Ascending aorta (tissue), 2 donors: ENCODE results near the gene EFCAB7. TPM values are rescaled to one million over a fixed set of nuclear protein-coding genes. Genes with fewer than 3 reads are reported as not detected.

Experiments
- DNase-seq, 2 donors: peaks; one replicate each; pipeline ENCODE4 v3.0.0-alpha.2; 2019; ENCODE audit warnings: low spot score in 2 of 2
- H3K27ac ChIP-seq, 2 donors: fragments of 200-600 bp; sonication (generic); one replicate each; pipeline ENCODE4 v1.5.1; 2016 to 2017; ENCODE audit warnings: mild to moderate bottlenecking in 1 of 2
- H3K27me3 ChIP-seq: fragments of 200-600 bp; sonication (generic); one replicate; pipeline ENCODE4 v1.5.1; 2017
- H3K36me3 ChIP-seq, 2 donors: fragments of 200-600 bp; sonication (generic); one replicate each; pipeline ENCODE4 v1.5.1; 2016
- H3K4me1 ChIP-seq, 2 donors: fragments of 200-600 bp; sonication (generic); one replicate each; pipeline ENCODE4 v1.5.1; 2016 to 2017; ENCODE audit warnings: mild to moderate bottlenecking in 1 of 2
- H3K4me3 ChIP-seq, 2 donors: fragments of 200-600 bp; sonication (generic); one replicate each; pipeline ENCODE4 v1.5.1; 2016 to 2017; ENCODE audit warnings: mild to moderate bottlenecking in 1 of 2
- H3K9me3 ChIP-seq, 2 donors: fragments of 200-600 bp; sonication (generic); one replicate each; pipeline ENCODE4 v1.5.1; 2016
- intact Hi-C: fragments of 100-400 bp; cut with DNase I; formaldehyde crosslinking; loops from one replicate; pipeline ENCODE4 v1.15.1; 2023
- total RNA-seq: library from RNA; depleted of rRNA; stranded (reverse); fragments of >200 nt; gene quantifications from one replicate; pipeline ENCODE4 v1.1.0, GENCODE V29; 2016
- TF ChIP-seq, protein P1 (sequence below), 3 experiments: fragments of 200-600 bp in 2 of 3; fragments of 450-650 bp in 1 of 3; sonication (generic) in 2 of 3; IDR thresholded peaks; one replicate each; pipeline ENCODE4 v1.5.1; 2016 to 2019; ENCODE audit warnings: antibody characterized with exemption in 3 of 3, mild to moderate bottlenecking in 1 of 3, moderate library complexity in 1 of 3

Gene EFCAB7
- total RNA-seq, 1 donor from 2014 or later, result 0.32 TPM

DNA sequence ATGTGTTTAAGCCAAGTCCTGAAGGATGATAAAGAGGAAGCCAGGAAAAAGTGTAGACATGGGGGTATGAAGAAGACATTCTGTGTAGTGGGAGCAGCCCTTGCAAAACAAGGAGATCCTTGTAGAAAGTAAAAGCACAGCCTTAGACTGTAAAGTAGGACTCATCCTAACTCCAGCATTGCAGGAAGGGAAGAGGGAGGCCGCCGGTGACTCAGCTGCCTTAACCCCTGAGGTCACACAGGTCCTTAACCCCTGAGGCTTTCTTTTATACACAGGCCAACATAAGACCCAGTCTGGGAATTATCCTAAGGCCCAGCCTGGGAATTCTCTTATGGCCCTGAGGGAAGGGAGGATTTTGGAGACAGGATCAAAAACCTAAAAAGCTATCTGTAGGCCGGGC, 87.9 kb downstream of the EFCAB7 start:
- Histone ChIP-seq H3K4me1 (peaks cover 0 to 10% of the 10 kb centered on the region in 2 donors), H3K9me3 (no peaks in the 10 kb centered on the region), H3K27me3 (no peaks in the 10 kb centered on the region), H3K36me3 (no peaks in the 10 kb centered on the region), H3K27ac (no peak overlapping the region), H3K4me3 (no peak overlapping the region)
- TF ChIP-seq, protein P1, sequence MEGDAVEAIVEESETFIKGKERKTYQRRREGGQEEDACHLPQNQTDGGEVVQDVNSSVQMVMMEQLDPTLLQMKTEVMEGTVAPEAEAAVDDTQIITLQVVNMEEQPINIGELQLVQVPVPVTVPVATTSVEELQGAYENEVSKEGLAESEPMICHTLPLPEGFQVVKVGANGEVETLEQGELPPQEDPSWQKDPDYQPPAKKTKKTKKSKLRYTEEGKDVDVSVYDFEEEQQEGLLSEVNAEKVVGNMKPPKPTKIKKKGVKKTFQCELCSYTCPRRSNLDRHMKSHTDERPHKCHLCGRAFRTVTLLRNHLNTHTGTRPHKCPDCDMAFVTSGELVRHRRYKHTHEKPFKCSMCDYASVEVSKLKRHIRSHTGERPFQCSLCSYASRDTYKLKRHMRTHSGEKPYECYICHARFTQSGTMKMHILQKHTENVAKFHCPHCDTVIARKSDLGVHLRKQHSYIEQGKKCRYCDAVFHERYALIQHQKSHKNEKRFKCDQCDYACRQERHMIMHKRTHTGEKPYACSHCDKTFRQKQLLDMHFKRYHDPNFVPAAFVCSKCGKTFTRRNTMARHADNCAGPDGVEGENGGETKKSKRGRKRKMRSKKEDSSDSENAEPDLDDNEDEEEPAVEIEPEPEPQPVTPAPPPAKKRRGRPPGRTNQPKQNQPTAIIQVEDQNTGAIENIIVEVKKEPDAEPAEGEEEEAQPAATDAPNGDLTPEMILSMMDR (IDR thresholded peaks at IDR 0.05), result no peak
- DNase-seq, result no peak
- intact Hi-C loops, result no loop called here

DNA sequence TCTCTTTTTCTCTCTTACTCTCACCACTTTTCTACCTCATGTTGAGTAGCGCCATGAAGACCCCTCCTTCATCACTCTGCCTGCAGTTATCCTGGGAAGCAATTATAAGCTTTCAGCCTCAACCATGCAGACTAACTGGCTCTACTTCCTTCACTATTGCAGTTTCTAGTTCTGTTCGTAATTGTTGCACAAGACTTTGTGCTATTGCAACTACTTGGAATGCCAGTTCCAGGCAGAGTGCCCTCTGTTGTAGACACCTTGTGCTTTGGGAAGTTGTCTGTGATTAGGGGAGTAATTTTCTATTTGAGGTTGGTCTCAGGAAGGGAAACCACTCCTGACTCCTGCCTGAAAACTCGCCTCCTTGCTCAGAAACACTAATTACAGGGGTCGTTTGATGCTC, 89.2 kb downstream of the EFCAB7 start:
- Histone ChIP-seq H3K27ac (no peak overlapping the region), H3K4me1 (peaks cover 0 to 13% of the 10 kb centered on the region in 2 donors), H3K36me3 (no peaks in the 10 kb centered on the region), H3K4me3 (no peak overlapping the region), H3K27me3 (no peaks in the 10 kb centered on the region), H3K9me3 (no peaks in the 10 kb centered on the region)
- TF ChIP-seq, protein P1 (IDR thresholded peaks at IDR 0.05), result no peak
- DNase-seq, result no peak
- intact Hi-C loops, result no loop called here

DNA sequence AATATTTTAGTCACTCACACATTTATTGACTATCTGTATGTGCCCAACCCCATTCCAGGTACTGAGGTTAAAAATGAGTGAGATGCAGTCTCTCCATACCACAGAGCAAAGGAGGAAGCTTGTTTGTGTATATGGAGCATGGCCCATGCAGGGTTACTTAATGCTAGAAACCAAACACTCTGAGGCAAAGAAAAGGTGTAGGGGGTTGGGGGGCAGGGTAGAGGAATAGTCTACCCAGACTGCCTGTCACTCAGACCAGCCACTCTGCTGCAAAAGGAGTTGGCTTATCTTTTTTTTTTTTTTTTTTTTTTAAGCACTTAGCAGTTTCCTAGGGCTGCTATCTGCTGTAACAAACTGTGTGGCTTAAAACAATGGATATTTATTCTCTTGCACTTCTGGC, 89.6 kb downstream of the EFCAB7 start:
- peaks cover 0 to 13% of the 10 kb centered on the region in 2 donors for H3K4me1 ChIP-seq
- no peaks in the 10 kb centered on the region for H3K27me3 ChIP-seq
- intact Hi-C loops, result no loop called here
- no peaks in the 10 kb centered on the region for H3K36me3 ChIP-seq
- H3K27ac ChIP-seq, result no peak overlapping the region
- no peak overlapping the region for H3K4me3 ChIP-seq
- TF ChIP-seq, protein P1 (IDR thresholded peaks at IDR 0.05), result no peak
- DNase-seq, result no peak
- H3K9me3 ChIP-seq, result no peaks in the 10 kb centered on the region

DNA sequence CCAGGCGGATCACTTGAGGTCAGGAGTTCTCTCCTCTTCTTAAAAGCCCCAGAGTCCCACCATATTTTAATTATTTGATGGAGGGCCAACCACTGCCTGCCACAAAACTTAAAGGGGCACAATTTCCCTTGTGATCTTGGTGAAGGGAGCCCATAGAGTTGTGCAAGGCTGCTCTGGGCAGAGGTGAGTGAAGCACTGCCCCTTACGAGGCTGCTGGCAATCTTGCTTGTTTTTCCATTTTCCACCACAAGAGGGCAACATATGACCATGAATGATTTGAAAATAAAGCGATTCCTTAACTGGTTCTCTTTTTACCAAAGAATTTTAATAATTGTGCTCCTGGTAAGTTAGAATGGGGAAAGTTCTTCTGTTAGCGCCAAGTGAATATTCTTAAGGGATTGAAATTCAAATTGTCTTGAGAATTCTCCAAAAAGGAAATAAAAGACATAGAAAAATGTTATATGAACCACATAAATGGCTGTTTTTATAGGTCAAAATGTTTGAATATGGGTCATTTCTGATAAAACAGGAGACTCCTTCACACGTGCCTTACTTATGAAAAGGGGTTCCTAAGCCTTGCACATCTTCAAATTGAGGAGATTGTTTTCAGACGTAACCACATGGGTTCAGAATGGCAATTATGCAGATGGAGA, 92.6 kb downstream of the EFCAB7 start:
- Histone ChIP-seq H3K27me3 (no peaks in the 10 kb centered on the region), H3K4me3 (no peak overlapping the region), H3K4me1 (peaks cover 0 to 13% of the 10 kb centered on the region in 2 donors), H3K36me3 (no peaks in the 10 kb centered on the region), H3K27ac (no peak overlapping the region), H3K9me3 (no peaks in the 10 kb centered on the region)
- intact Hi-C loops, result loop anchor here (1.0 to 5.0 kb wide), 5 partner anchors 56 to 630 kb away; no protein-coding TSS in a partner anchor
- peak in 1 of 2 donors; percentile 87 for DNase-seq
- TF ChIP-seq, protein P1 (IDR thresholded peaks at IDR 0.05), result peak; percentile 67 to 85 (median 77)

DNA sequence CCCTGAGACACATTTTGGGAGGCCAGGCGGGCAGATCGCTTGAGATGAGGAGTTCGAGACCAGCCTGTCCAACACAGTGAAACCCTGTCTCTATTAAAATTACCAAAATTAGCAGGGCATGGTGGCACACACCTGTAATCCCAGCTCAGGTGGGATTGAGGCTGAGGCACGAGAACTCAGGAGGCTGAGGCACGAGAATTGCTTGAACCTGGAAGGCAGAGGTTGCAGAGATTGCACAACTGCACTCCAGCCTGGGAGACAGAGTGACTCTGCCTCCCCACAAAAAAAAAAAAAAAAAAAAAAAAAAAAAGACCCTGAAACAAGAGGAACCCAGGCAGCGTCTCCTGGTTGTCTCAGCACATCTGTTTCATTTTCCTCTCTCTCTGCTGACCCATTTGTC, 94.1 kb downstream of the EFCAB7 start:
- H3K9me3 ChIP-seq, result no peaks in the 10 kb centered on the region
- no peak overlapping the region for H3K4me3 ChIP-seq
- TF ChIP-seq, protein P1 (IDR thresholded peaks at IDR 0.05), result no peak
- peak overlapping the region in 1 of 2 donors; percentile 9 for H3K27ac ChIP-seq
- intact Hi-C loops, result loop anchor here (5.0 kb wide), 4 partner anchors 55 to 305 kb away; no protein-coding TSS in a partner anchor
- no peak for DNase-seq
- no peaks in the 10 kb centered on the region for H3K27me3 ChIP-seq
- H3K4me1 ChIP-seq, result peaks cover 0 to 18% of the 10 kb centered on the region in 2 donors
- no peaks in the 10 kb centered on the region for H3K36me3 ChIP-seq
